Endothelial cell of umbilical vein (primary cell): ENCODE measurements around the gene CGNL1. TPM values are rescaled to one million over a fixed set of nuclear protein-coding genes. Genes with fewer than 3 reads are reported as not detected.

Experiments used
- BruUV-seq: library from RNA; stranded (reverse); fragments of 400-500 nt; replicated peaks from 2 replicates; lab custom pipeline; 2021; lab: Mats Ljungman, UMichigan
- CTCF ChIA-PET: fragments of 300-600, 350-600 bp; sonication (Branson Sonifier 250); formaldehyde crosslinking; loops from one replicate; lab custom pipeline; 2021; ENCODE audit warnings: antibody characterized with exemption, inconsistent platforms; lab: Charles Lee
- POLR2A ChIA-PET: fragments of 300-600, 350-600 bp; sonication (Branson Sonifier 250); formaldehyde crosslinking; loops from one replicate; lab custom pipeline; 2021; ENCODE audit warnings: antibody characterized with exemption, inconsistent platforms; lab: Charles Lee
- DNase-seq: peaks from one replicate; pipeline ENCODE4 v3.0.0-alpha.2; 2011; ENCODE audit warnings: low read depth, low spot score
- FAIRE-seq: peaks from 2 replicates; lab custom pipeline; 2011; peaks lifted over from hg19 to GRCh38; lab: Jason Lieb, UNC
- H2AFZ ChIP-seq: 2 replicates; pipeline ENCODE4 v1.6.0; 2012; ENCODE audit warnings: low read depth, low read length, control low read depth, inconsistent platforms
- H3K27ac ChIP-seq: 2 replicates; pipeline ENCODE4 v1.5.1; 2011; ENCODE audit warnings: low read depth, mild to moderate bottlenecking, control low read depth, low read length, moderate library complexity; ENCODE audit not compliant: insufficient read depth
- H3K27me3 ChIP-seq, 2 experiments: 2 replicates each; pipeline versions ENCODE4 v1.6.0 to v1.6.1; 2011; ENCODE audit warnings: low read length in 2 of 2, mixed read lengths in 1 of 2; ENCODE audit not compliant: control insufficient read depth in 2 of 2, insufficient read depth in 2 of 2
- H3K36me3 ChIP-seq, 2 experiments: 2 replicates in 1 of 2; 3 replicates in 1 of 2; pipeline ENCODE4 v1.5.1; 2011; ENCODE audit warnings: low read length in 2 of 2, mild to moderate bottlenecking in 1 of 2, moderate library complexity in 1 of 2; ENCODE audit not compliant: control insufficient read depth in 2 of 2, insufficient read depth in 2 of 2; ENCODE audit errors: extremely low read depth in 1 of 2
- H3K4me1 ChIP-seq: 3 replicates; pipeline ENCODE4 v1.5.1; 2011; ENCODE audit warnings: mild to moderate bottlenecking, low read length; ENCODE audit not compliant: control insufficient read depth, insufficient read depth; ENCODE audit errors: extremely low read depth
- H3K4me2 ChIP-seq: 2 replicates; pipeline ENCODE4 v1.6.1; 2011; ENCODE audit warnings: low read length, control low read depth, mixed read lengths; ENCODE audit not compliant: insufficient read depth
- H3K4me3 ChIP-seq, 3 experiments: fragments of 200-600 bp in 1 of 3; sonication (generic), shearing (Covaris generic) in 1 of 3; replicated peaks in 1 of 3; 2 replicates each; pipeline ENCODE4 v1.5.1; 2011 to 2016; ENCODE audit warnings: control low read depth in 3 of 3, low read length in 3 of 3, mild to moderate bottlenecking in 2 of 3, inconsistent platforms in 1 of 3, low read depth in 1 of 3, moderate library complexity in 1 of 3; ENCODE audit not compliant: insufficient read depth in 1 of 3
- H3K79me2 ChIP-seq: 2 replicates; pipeline ENCODE4 v1.6.0; 2012; ENCODE audit warnings: low read length, inconsistent platforms; ENCODE audit not compliant: control insufficient read depth, insufficient read depth
- H3K9ac ChIP-seq: replicated peaks from 2 replicates; pipeline ENCODE3; 2011; ENCODE audit warnings: low read length, control low read depth; ENCODE audit not compliant: insufficient read depth; ENCODE audit errors: extremely low read depth
- H3K9me1 ChIP-seq: replicated peaks from 3 replicates; pipeline ENCODE4 v1.6.0; 2011; ENCODE audit warnings: mild to moderate bottlenecking, low read length; ENCODE audit not compliant: control insufficient read depth, insufficient read depth; ENCODE audit errors: extremely low read depth
- H3K9me3 ChIP-seq: replicated peaks from 2 replicates; pipeline ENCODE4 v1.5.1; 2012; ENCODE audit warnings: low read length, inconsistent platforms; ENCODE audit not compliant: control insufficient read depth, insufficient read depth
- H4K20me1 ChIP-seq: replicated peaks from 2 replicates; pipeline ENCODE3; 2011; ENCODE audit warnings: mild to moderate bottlenecking, low read length; ENCODE audit not compliant: control insufficient read depth, insufficient read depth; ENCODE audit errors: extremely low read depth
- FOS ChIP-seq: IDR thresholded peaks from 2 replicates; pipeline ENCODE4 v1.6.1; 2011; ENCODE audit warnings: mild to moderate bottlenecking, low read length, moderate library complexity, borderline replicate concordance; ENCODE audit not compliant: insufficient read depth
- GATA2 ChIP-seq: IDR thresholded peaks from 2 replicates; pipeline ENCODE4 v1.7.0; 2011; ENCODE audit warnings: low read depth, mild to moderate bottlenecking, moderate library complexity, mixed read lengths, low read length; ENCODE audit not compliant: insufficient read length, insufficient read depth
- JUN ChIP-seq: IDR thresholded peaks from 2 replicates; pipeline ENCODE4 v1.6.1; 2011; ENCODE audit warnings: borderline replicate concordance, low read depth; ENCODE audit not compliant: insufficient read length, insufficient read depth
- MYC ChIP-seq: IDR thresholded peaks from one replicate; pipeline ENCODE4 v1.6.1; 2011; ENCODE audit warnings: mild to moderate bottlenecking, low read depth, low read length
- POLR2A ChIP-seq: IDR thresholded peaks from 2 replicates; pipeline ENCODE4 v1.6.1; 2012; ENCODE audit warnings: low read depth, mild to moderate bottlenecking, control low read depth, low read length
- dilution Hi-C: fragments of 300-500 bp; cut with MboI; formaldehyde crosslinking; loops from one replicate; pipeline ENCODE4 v1.15.0; 2019; ENCODE audit warnings: low sequenced_read_pairs; ENCODE audit not compliant: extremely low pct_ligation_motif_present
- intact Hi-C: fragments of 100-400 bp; cut with micrococcal nuclease; formaldehyde crosslinking; loops from one replicate; pipeline ENCODE4 v1.10.0; 2022
- polyA plus RNA-seq, 4 experiments: library from polyadenylated mRNA; depleted of rRNA in 3 of 4; stranded (reverse) in 3 of 4; unstranded in 1 of 4; fragments of >200 nt; gene quantifications; 2 replicates each; pipeline versions ENCODE4 v1.2.1 to v1.2.3, GENCODE V29; 2011 to 2012; ENCODE audit warnings: missing spikeins in 1 of 4
- total RNA-seq: library from RNA; stranded (reverse); gene quantifications from 2 replicates; pipeline ENCODE4 v1.2.3, GENCODE V29; 2021
- TF ChIP-seq, protein P1 (sequence below): IDR thresholded peaks from 2 replicates; pipeline ENCODE4 v1.6.1; 2011; ENCODE audit not compliant: insufficient read depth, insufficient read length
- TF ChIP-seq, protein P2 (sequence below), 2 donors: IDR thresholded peaks; 1 replicate in 1 of 2; 2 replicates in 1 of 2; pipeline ENCODE4 v1.5.1; 2011; ENCODE audit warnings: low read length in 2 of 2, mild to moderate bottlenecking in 2 of 2, moderate library complexity in 2 of 2, control low read depth in 1 of 2, inconsistent platforms in 1 of 2, low read depth in 1 of 2; ENCODE audit not compliant: insufficient read depth in 1 of 2; ENCODE audit errors: extremely low read depth in 1 of 2

Gene CGNL1
- total and polyA plus RNA-seq, 2 donors (not counting 3 experiments of a cell fraction or from before 2014, with no cell fraction given) = 6.9 to 27.1 TPM

DNA sequence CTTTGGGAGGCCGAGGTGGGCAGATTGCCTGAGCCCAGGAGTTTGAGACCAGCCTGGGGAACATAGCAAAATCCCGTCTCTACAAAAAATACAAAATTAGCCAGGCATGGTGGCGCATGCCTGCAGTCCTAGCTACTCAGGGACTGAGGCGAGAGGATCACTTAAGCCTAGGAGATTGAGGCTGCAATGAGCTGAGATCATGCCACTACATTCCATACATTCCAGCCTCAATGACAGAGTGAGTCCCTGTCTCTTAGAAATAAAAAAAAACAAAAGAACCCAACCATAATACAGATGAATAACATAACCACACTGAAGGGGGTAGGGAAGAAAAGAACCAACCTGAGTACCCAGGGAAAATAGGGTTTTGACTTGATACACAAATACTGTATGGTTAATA, 19.7 kb upstream of the CGNL1 start:
- H3K9me1 ChIP-seq = no peaks in the 10 kb centered on the region
- no peaks in the 10 kb centered on the region for H4K20me1 ChIP-seq
- ChIA-PET CTCF (interaction anchor here (0.7 to 3.5 kb wide), 5 partner anchors 11 to 185 kb away, joined by 3 to 15 read pairs (median 4); no protein-coding TSS in a partner anchor), POLR2A (no interaction called here)
- dilution Hi-C loops (no loop called here), intact Hi-C loops (no loop called here)
- H3K27me3 ChIP-seq = no peaks in the 10 kb centered on the region
- H3K4me1 ChIP-seq = no peaks in the 10 kb centered on the region
- DNase-seq = peak; percentile 22
- H3K9ac ChIP-seq = no peak overlapping the region
- H3K9me3 ChIP-seq = no peaks in the 10 kb centered on the region
- H3K4me3 ChIP-seq = no peak overlapping the region
- no peak overlapping the region for H3K27ac ChIP-seq
- H3K4me2 ChIP-seq = no peak overlapping the region
- TF ChIP-seq, protein P1, sequence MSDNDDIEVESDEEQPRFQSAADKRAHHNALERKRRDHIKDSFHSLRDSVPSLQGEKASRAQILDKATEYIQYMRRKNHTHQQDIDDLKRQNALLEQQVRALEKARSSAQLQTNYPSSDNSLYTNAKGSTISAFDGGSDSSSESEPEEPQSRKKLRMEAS = no peak
- TF ChIP-seq POLR2A (no peak), MYC (no peak), GATA2 (no peak), JUN (no peak), FOS (no peak)
- TF ChIP-seq, protein P2, sequence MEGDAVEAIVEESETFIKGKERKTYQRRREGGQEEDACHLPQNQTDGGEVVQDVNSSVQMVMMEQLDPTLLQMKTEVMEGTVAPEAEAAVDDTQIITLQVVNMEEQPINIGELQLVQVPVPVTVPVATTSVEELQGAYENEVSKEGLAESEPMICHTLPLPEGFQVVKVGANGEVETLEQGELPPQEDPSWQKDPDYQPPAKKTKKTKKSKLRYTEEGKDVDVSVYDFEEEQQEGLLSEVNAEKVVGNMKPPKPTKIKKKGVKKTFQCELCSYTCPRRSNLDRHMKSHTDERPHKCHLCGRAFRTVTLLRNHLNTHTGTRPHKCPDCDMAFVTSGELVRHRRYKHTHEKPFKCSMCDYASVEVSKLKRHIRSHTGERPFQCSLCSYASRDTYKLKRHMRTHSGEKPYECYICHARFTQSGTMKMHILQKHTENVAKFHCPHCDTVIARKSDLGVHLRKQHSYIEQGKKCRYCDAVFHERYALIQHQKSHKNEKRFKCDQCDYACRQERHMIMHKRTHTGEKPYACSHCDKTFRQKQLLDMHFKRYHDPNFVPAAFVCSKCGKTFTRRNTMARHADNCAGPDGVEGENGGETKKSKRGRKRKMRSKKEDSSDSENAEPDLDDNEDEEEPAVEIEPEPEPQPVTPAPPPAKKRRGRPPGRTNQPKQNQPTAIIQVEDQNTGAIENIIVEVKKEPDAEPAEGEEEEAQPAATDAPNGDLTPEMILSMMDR (IDR thresholded peaks at IDR 0.05; ENCODE audit: extremely low read depth in 1 of 2, insufficient read depth in 1 of 2, low read depth in 1 of 2, low read length in 2 of 2) = no peak
- H3K36me3 ChIP-seq = no peaks in the 10 kb centered on the region
- H3K79me2 ChIP-seq = no peaks in the 10 kb centered on the region
- no peak overlapping the region for H2AFZ ChIP-seq
- BruUV-seq = no TSS peak
- peak; percentile 26 for FAIRE-seq
